ENCODE results near the gene IMMT. TPM values are rescaled to one million over a fixed set of nuclear protein-coding genes. Genes with fewer than 3 reads are reported as not detected.

IMMT gene
- total RNA-seq, 1 experiment from 2014 or later = 112 TPM

DNA sequence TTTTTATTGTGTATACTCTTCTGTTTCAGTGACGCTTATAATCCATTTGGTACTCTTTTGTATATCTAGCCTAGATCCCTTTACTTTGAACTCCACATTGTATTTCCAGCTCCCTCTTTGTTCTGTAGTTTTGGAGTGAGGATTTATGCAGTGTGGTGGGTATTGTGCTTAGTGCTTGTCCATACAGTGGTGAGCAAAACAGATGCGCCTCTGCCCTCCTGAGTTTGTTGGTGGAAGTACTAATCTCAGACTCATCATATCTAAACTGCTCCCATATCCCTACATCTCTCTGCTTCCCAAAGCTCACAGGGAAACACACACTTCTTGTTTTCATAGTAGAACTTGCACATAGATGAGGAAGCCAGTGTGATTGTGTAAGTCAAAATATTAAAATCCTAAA, 77.1 kb downstream of the IMMT start:
- no peak overlapping the region for H2BK20ac ChIP-seq (ENCODE audit: low read depth, low read length, poor library complexity, severe bottlenecking)
- TF ChIP-seq, protein P1, sequence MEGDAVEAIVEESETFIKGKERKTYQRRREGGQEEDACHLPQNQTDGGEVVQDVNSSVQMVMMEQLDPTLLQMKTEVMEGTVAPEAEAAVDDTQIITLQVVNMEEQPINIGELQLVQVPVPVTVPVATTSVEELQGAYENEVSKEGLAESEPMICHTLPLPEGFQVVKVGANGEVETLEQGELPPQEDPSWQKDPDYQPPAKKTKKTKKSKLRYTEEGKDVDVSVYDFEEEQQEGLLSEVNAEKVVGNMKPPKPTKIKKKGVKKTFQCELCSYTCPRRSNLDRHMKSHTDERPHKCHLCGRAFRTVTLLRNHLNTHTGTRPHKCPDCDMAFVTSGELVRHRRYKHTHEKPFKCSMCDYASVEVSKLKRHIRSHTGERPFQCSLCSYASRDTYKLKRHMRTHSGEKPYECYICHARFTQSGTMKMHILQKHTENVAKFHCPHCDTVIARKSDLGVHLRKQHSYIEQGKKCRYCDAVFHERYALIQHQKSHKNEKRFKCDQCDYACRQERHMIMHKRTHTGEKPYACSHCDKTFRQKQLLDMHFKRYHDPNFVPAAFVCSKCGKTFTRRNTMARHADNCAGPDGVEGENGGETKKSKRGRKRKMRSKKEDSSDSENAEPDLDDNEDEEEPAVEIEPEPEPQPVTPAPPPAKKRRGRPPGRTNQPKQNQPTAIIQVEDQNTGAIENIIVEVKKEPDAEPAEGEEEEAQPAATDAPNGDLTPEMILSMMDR (conservative IDR thresholded peaks at IDR 0.05) = no peak
- Mint-ChIP-seq H3K27ac (no peak overlapping the region), H3K27me3 (ENCODE audit: low read depth) (no peaks in the 10 kb centered on the region), H3K4me3 (no peak overlapping the region), H3K36me3 (ENCODE audit: insufficient read depth in 1 of 3, low read depth in 3 of 3) (peaks cover 58 to 92% (median 80%) of the 10 kb centered on the region in 3 experiments), H3K4me1 (peaks cover 13 to 20% of the 10 kb centered on the region in 2 experiments), H3K9me3 (no peaks in the 10 kb centered on the region)
- H2BK12ac ChIP-seq (ENCODE audit: insufficient read length, low read depth, low read length) = no peak overlapping the region
- no peaks in the 10 kb centered on the region for H3K79me2 ChIP-seq (ENCODE audit: insufficient read depth, low read length)
- H3K18ac ChIP-seq (ENCODE audit: insufficient read length, low read depth, low read length) = no peak overlapping the region
- no peak overlapping the region for H4K8ac ChIP-seq (replicated peaks; ENCODE audit: insufficient read length, low read depth, low read length)
- no peak overlapping the region for H4K91ac ChIP-seq (ENCODE audit: insufficient read length, low read depth, low read length)
- no peak overlapping the region for H2AK5ac ChIP-seq (ENCODE audit: insufficient read length, low read length)
- H3K23ac ChIP-seq (ENCODE audit: insufficient read length, low read depth, low read length) = no peak overlapping the region
- no peak overlapping the region for H2BK15ac ChIP-seq (ENCODE audit: low read depth, low read length)
- H3K4me1 ChIP-seq (ENCODE audit: insufficient read depth, low read length) = no peaks in the 10 kb centered on the region; the same call in 1 of the 2 replicates
- no peak overlapping the region for H3K4me2 ChIP-seq (ENCODE audit: insufficient read depth, insufficient read length, low read length)
- no peak overlapping the region for H2AFZ ChIP-seq (ENCODE audit: low read length)
- no peak overlapping the region for H2BK5ac ChIP-seq (ENCODE audit: insufficient read length, low read length)
- H3K4ac ChIP-seq (ENCODE audit: low read depth, low read length) = no peak overlapping the region
- H4K20me1 ChIP-seq (ENCODE audit: control insufficient read depth, insufficient read depth, insufficient read length) = no peaks in the 10 kb centered on the region
- no peak overlapping the region for H3T11ph ChIP-seq (ENCODE audit: low read length)
- DNase-seq = no peak
- no peak overlapping the region for H3K9ac ChIP-seq (ENCODE audit: extremely low read depth, insufficient read length, low read length)
- no CpG with 5 or more reads among the region's 2 CpGs for WGBS (ENCODE audit: extremely low coverage, insufficient read length, low lambda C conversion rate)
- no peak overlapping the region for H3K56ac ChIP-seq (ENCODE audit: insufficient read length, low read depth, low read length)
- H3K23me2 ChIP-seq (ENCODE audit: insufficient read length, low read depth, low read length, poor library complexity, severe bottlenecking) = no peaks in the 10 kb centered on the region
- H3K9me3 ChIP-seq (ENCODE audit: control insufficient read depth, low read depth, low read length) = no peaks in the 10 kb centered on the region
- H3K79me1 ChIP-seq (ENCODE audit: insufficient read depth, low read depth, low read length, poor library complexity, severe bottlenecking) = peaks cover 5% of the 10 kb centered on the region
- no peak overlapping the region for H4K5ac ChIP-seq (ENCODE audit: insufficient read length, low read depth, low read length)
- H3K14ac ChIP-seq (ENCODE audit: insufficient read depth, low read length) = no peak overlapping the region
- no peak overlapping the region for H2BK120ac ChIP-seq (ENCODE audit: low read depth, low read length, poor library complexity, severe bottlenecking)
- no peak overlapping the region for H3K27ac ChIP-seq (ENCODE audit: insufficient read length, low read depth, low read length)
- H3K27me3 ChIP-seq (ENCODE audit: insufficient read depth, low read length) = no peaks in the 10 kb centered on the region

Measured in H9 (cell line).